HG02943 (cell line): ENCODE data around the gene IDE.
A peak's percentile ranks its signal among the peaks of the same experiment; 100 is the strongest.
"Not testable (repeated sequence)": the region's sequence is repeated elsewhere in the genome, so short reads cannot be mapped to it uniquely, and the experiment has no call there.

ENCODE experiments used
- ATAC-seq: cut with Tn5 transposase; IDR thresholded peaks from one replicate; pipeline ENCODE4 v1.9.1; 2021; ENCODE audit warnings: mild to moderate bottlenecking, low read depth, moderate library complexity; ENCODE audit not compliant: unreplicated experiment

IDE gene

DNA sequence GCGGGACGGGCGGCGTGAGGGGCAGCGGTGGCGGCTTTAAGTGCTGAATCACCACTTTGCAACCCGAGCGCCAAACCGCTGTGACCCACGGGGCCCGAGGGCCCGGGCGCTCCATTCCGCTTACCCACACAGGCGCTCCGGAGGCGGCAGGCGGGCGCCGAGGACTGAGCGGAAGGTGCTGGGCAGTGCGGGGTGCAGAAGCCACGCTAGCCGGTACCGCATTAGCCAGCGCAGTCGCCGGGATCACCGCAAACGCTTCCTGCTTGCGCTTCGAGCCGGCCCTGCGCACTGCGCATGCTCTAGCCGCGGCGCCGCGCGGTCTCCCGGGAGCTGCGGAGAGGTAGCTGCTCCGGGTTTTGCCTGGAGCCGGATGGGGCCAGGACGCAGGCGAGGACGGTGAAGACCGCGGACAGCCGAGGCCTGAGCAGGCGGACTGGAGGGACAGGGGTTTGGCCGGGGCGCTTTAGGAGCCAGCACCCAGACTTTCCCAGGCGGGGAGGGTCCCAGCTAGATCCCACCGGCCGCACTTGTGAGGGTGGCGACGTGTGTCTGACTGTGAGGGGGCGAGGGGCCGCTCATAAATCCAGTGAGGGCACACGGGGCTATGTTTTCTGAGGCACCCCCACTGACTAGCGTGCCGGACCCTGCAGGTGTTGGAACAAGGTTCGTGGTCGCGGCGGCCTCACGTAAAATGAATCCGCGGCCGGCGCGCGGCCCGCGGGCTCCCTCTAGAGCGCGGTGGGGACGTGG, at the start of gene IDE:
Gene IDE, minus strand, starts transcription at position 296 of the 750 bp plus-strand sequence. Its CDS starts 74 bp downstream, at position 222.
- ATAC-seq: peak; percentile 65

DNA sequence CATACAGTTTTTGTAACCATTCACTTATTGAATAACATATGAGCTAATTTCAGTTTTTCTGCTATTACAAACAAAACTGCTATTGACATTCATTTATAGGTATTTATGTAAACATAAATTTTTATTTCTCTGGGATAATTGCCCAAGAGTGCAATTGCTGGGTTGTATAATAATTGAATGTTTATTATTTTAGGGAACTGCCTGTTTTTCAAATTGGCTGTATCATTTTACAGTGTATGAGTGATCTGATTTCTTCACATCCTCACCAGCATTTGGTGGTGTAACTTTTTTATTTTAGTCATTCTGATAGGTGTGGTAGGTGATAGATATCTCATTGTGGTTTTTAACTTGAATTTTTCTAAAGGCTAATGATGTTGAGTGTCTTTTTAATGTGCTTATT, 45.5 kb upstream of the IDE start:
- ATAC-seq: no peak

- no peak for ATAC-seq
Measured at GRCh38 chr10:92615515-92615914, 41.6 kb upstream of the IDE start.

GRCh38 chr10:92604841-92605240, 30.9 kb upstream of the IDE start:
- no peak for ATAC-seq

DNA sequence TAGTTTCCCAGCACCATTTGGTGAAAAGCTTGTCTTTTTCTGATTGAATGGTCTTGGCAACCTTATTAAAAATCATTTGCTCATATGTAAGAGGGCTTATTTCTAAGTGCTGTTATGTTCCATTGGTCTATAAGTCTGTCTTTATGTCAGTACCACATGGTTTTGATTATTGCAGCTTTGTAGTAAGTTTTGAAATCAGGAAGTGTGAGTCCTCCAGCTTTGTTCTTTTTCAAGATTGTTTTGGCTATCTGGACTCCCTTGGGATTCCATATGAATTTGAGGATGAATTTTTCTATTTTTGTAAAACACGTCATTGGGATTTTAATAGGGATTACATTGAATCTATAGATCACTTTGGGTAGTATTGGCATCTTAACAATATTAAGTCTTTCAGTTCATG, 24.4 kb upstream of the IDE start:
- ATAC-seq: no peak

GRCh38 chr10:92595505-92595904, 21.6 kb upstream of the IDE start:
- no peak for ATAC-seq

DNA sequence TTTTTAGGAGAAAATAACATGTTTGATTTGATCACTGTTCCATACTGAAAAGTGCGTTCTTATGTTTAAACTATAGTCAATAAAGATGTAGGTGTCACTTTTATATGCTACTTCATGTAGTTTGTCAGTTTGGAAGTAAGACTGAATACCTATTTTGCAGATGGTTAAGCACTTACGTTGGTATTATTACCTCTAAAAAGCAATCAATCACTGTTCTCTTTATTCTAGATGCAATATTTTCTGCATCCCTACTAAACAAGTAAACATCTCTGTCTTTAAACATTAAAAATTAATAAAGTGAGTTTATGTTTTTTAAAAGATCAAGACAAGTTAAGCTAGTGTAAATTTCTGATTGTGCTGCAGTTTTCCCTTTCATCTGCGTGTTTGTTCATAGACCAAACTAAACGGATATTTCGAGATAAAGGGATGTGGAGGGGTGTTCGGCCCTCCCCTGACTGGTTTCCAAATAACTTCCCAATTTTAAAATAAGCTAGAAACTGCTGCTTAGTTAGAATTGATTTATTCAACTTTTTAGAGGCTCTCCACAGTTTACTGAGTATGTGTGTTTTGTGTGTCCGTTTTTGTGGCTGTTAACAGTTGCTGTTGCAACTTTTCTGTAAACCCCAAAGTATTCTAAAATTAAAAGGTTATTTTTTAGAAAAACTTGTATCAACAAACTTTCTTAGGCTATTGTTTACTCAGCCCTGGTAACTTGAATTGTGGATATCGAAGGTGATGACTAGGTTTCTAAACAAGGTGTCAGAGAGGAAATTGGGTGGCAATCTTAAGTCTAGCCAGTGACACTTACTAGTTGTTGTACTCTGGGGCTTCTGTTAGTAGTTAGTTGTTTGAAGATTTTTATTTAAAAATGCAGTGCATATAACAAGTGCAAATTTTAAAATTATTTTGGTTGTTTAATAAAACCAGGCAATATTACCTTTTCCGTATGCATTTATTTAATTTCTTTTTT, 20.0 kb upstream of the IDE start:
- no peak for ATAC-seq

DNA sequence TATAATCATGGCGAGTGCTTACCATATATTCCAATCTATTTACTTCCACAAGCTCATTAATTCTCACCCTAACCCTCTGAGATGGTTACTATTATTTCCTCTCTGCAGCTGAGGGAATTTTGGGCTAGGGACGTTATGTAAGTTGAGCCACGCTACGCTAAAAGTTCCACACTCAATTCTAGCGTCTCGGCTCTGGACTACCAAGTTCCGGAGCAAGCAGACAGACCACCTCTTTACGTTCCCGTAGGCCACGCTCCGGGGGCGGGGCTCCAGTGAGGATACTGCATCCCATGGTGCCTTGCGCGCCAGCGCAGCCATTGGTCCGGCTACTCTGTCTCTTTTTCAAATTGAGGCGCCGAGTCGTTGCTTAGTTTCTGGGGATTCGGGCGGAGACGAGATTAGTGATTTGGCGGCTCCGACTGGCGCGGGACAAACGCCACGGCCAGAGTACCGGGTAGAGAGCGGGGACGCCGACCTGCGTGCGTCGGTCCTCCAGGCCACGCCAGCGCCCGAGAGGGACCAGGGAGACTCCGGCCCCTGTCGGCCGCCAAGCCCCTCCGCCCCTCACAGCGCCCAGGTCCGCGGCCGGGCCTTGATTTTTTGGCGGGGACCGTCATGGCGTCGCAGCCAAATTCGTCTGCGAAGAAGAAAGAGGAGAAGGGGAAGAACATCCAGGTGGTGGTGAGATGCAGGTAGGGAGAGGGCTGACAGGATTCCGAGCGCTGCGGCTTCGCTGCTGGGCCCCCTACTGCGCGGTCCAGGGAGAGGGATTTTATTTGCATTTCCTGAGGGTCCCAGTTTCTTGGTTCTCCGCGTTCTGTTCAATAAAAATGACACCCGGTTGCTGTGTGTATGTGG, 19.1 kb upstream of the IDE start, which contains the start of gene KIF11:
Gene KIF11, plus strand, starts transcription at position 370 of the 858 bp plus-strand sequence. Its CDS starts 246 bp downstream, at position 616.
- peak; percentile 74 for ATAC-seq

GRCh38 chr10:92591550-92592022, 17.7 kb upstream of the IDE start:
- peak; percentile 56 for ATAC-seq

DNA sequence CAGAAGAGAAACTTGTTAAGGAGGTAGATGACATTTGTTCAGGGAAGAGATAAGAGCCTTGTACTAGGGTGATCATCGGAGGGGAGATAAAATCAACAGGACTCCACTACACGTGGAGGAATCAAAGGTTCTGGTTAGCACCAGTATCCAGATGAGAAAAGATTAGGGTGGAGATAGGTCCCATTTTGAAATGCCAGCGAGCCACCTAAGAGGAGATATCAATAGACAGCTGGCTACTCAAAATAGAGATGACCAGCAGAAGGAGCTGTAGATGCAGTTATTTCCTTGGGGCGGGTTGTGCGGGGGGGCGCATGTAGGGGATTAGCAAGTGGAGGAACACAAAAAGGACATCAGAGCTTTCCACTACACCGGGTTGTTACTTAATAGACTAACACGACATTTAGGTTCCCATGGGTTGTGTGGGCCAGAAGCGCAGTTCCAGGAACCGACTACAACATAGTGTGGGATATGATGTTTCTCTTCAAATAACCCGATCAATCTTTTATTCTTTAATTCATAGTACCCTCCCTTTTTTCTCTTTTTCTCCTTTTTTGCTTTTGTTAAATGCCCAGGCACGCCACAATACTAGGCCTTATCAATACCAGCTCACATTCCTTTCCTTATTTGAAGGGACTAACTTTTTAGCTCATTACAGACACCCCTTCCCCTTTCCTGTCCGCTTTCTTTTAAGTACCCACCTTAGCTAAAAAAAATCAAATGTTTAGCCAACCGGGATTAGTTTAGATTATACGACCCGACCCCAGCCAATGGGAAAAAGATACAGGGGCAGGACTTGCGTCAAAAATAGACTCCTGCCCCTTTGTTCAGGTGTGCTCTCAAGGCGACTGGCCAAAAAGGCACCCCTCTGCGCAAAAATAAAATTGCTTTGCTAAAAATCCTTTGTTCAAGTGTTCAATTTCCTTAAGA, 17.0 kb upstream of the IDE start:
- no peak for ATAC-seq

DNA sequence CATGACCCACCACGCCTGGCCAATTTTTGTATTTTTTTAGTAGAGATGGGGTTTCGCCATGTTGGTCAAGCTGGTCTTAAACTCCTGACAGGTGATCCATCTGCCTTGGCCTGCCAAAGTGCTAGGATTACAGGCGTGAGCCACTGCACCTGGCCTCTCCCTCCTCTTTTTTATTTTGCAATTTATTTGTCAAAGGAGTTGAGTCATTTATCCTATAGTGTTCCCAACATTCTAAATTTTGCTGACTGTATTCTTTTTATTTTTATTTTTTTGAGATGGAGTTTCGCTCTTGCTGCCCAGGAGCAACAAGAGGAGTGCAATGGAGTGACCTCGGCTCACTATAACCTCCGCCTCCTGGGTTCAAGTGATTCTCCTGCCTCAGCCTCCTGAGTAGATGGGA, 8.5 kb upstream of the IDE start:
- ATAC-seq: not testable (repeated sequence)

- ATAC-seq: no peak
Measured at GRCh38 chr10:92575961-92576360, 2.1 kb upstream of the IDE start.

DNA sequence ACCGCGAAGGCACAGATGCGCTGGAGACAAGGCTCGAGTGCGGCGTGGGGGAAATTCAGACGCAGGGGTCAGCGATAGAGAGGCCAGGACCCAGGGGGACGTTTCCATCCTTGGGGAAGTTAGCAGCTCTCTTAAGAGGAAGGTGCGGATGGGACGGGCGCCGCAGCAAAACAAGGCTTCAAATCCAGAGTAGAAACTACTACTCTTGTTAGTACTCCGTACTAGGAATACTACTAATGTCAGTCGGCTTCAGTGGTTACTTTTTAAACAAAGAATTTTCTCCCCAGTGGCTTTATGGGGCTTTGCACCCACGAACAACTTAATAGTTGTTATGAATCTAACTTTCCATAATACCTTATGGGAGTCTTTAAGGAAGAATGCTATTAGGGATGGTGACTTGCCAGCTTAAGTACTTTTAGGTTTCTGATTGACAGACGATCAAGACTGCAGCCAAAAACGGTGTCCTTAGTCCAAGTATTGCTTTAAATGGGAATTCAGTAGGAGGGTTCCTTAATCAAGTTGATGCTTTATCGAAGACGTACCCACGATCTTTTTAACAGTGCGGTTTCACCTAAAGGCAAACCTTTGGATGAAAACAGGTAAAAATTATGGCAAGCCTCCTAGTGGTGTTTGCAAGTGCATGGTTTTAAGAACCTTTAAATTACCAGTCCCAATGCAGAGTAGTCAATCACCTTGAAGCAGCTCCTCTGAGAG, 812 bp upstream of the IDE start:
- peak; percentile 13 for ATAC-seq

DNA sequence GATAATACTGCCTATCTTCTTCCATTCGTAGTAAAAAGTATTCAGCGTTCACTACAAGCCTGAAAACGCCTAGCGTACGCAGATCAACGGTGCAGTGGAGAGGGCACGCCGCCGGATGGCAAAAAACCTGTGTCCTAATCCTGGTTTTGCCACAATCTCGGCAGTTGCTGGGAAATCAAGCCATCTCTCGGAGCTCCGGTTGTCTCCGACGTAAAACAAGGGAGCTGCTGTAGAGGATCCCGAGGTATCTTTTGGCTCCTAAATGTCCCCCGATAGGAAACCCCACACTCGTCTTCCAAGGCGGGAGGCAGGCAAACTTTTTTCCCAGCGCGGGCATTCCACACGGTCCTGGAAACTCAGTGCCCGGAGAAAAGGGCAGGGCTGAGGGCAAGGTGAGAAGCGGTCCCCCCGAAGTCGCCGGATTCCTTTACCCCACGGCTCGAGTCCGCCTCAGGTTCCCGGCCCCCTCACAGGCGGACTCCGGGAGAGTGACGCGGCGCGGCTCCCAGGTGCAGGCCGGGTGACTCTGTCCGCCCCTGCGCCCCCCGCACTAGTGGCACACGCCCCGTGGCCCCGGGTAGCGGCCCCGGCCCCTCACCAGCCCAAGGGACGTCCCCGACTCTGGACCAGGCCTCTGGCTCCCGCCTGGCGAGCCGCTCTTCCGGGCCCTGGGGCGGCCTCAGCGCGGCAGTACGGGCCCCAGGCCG, 649 bp downstream of the IDE start:
- ATAC-seq: peak; percentile 33

DNA sequence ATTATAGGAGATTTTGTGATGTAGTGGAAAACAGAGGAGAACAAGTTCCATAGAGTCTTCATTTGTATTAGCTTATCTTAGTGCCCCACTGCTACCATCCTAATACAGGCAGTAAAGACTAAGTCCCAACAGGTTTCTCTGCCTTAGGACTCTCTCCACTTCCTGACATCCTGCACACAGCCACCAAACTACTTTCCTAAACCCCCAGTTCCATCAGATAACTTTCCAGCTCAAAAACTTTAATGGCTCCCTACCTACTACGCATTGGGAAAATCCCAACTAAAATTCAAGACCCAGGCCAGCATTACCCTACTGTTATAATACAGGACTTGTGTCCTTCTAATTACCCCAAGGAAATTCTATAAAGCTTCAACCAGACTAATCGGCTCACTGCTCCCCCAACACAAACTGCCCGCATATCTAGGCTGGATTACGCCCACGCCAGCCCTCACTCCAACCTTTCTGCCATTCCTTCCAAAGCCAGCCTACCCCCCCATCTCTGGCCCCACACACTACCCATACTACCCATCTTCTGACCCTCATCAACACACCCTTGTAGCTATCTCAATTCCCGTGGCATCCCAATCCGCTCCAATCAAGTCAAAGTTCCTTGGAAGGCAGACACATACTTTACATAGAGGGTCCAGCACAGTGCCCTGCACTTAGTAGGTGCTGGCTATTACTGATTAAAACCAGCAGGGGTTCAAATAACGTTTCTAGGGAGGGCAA, 1.4 kb downstream of the IDE start:
- ATAC-seq: no peak

DNA sequence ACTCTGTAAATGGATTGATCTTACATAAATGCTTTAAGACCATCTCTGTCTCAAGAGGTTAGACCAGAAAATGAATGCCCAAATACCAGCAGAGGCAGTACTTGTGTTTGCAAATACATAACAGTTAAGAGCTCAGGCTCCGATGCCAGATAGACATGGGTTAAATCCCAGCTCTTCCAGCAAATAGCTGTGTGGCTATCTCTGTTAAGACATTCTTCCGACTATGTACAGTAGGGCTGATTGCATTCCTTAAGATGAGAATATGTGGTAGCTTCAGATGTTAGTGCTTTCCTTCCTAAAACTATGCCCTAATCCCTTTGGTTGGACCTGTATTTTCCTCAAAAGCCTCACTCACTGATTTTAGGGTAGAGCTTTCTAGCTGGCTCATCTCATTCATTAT, 2.2 kb downstream of the IDE start:
- ATAC-seq: no peak

- ATAC-seq: not testable (repeated sequence)
Measured at GRCh38 chr10:92569663-92570062, 4.2 kb downstream of the IDE start.
